ENCODE results near the gene APPBP2. TPM values are rescaled to one million over a fixed set of nuclear protein-coding genes. Genes with fewer than 3 reads are reported as not detected.
A peak's percentile ranks its signal among the peaks of the same experiment; 100 is the strongest.
"Not testable (repeated sequence)": the region's sequence is repeated elsewhere in the genome, so short reads cannot be mapped to it uniquely, and the experiment has no call there.

Gene APPBP2
- total and polyA plus RNA-seq, 9 donors, result 14.4 to 72.1 (median 53.1) TPM

DNA sequence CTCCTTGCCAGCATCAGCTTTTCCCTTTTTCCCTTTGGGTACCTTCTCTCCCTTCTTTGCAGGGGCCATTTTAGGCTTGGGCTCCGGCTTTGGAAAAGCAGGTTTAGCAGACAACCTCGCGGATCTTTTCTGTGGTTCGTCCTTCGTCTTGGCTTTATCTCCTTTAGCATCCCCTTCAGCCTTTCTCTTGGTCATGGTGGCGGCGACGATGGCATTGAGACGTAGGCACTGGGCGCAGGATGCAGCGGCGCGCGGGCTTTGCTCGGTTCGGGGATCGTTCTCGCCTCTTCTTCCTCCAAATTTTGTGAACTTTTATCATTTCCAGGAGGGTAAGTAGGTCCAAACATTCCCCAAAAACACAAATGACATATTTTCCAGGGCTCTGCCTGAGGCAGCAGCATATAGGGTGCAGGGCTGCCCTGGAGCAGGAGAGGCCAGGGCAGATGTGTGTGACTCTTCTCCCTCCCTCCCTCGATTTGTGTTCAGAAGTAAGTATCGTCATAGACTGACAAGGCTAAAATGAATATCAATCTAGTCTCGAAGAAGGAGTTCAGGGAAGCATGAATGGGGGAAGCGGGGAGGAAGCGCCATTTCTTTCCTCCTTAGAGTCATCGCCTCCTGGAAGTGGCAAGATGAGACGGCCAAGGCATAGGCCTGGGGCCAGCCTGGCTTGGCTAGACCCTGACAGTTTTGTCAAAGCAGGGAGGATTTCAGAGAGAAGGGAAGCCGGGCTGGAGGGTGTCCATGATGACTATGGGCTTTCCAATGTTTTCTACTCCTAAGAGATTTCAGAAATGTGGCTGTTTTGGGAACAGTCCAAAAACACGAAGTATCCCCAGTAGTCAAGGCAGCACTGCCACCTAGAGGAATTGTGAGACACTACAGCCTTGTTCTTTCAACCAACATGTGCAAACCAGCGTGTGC lies 90.5 kb downstream of the APPBP2 start:
- Histone ChIP-seq H3K27me3 (no peaks in the 10 kb centered on the region), H3K4me1 (ENCODE audit: insufficient read depth) (peaks cover 4% of the 10 kb centered on the region), H3K4me3 (no peak overlapping the region), H3K9me3 (no peaks in the 10 kb centered on the region), H3K36me3 (no peaks in the 10 kb centered on the region), H3K27ac (no peak overlapping the region)
- DNase-seq, result peak; percentile 64 to 82 (median 67)
- TF ChIP-seq EP300 (IDR thresholded peaks at IDR 0.05), result no peak
- TF ChIP-seq, protein P1, sequence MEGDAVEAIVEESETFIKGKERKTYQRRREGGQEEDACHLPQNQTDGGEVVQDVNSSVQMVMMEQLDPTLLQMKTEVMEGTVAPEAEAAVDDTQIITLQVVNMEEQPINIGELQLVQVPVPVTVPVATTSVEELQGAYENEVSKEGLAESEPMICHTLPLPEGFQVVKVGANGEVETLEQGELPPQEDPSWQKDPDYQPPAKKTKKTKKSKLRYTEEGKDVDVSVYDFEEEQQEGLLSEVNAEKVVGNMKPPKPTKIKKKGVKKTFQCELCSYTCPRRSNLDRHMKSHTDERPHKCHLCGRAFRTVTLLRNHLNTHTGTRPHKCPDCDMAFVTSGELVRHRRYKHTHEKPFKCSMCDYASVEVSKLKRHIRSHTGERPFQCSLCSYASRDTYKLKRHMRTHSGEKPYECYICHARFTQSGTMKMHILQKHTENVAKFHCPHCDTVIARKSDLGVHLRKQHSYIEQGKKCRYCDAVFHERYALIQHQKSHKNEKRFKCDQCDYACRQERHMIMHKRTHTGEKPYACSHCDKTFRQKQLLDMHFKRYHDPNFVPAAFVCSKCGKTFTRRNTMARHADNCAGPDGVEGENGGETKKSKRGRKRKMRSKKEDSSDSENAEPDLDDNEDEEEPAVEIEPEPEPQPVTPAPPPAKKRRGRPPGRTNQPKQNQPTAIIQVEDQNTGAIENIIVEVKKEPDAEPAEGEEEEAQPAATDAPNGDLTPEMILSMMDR (IDR thresholded peaks at IDR 0.05), result peak; percentile 62 to 92 (median 92)
- intact Hi-C loops (cut with DNase I), result loop anchor here in 1 of 4 donors (10.0 kb wide), 1 partner anchor 331 kb away; no protein-coding TSS in a partner anchor
- WGBS, 3 donors, result 66 to 69% (median 67%) methylated on average over 28 of the region's 28 CpGs

DNA sequence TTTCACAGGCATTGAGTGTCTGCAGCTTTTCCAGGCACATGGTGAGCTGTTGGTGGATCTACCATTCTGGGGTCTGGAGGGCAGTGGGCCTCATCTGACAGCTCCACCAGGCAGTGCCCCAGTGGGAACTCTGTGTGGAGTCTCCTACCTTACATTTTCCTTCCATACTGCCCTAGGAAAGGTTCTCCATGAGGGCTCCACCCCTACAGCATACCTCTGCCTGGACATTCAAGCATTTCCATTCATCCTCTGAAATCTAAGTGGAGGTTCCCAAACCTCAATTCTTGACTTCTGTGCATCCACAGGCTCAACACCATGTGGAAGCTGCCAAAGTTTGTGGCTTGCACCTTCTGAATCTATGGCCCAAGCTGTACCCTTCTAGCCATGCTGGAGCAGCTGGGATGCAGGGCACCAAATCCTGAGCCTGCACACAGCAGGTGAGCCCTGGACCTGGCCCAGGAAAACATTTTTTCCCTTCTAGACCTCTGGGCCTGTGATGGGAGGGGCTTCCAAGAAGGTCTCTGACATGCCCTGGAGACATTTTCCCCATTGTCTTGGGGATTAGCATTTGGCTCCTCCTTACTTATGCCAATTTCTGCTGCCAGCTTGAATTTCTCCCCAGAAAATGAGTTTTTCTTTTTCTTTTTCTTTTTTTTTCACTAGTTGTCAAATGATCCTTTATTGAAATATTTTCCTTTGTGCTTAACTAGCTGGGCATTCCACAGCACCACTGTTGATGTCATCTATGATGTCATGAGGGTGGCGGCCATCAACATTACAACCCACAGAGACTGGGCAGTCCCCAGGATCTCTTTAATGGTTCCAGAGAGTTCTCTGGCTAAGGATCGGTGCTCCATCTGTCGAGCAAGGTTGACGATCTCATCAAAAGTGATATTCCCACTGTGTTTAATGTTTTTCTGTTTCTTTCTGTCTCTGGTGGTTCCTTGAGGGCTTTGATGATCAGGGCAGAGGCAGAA lies 92.7 kb downstream of the APPBP2 start:
- 96 to 98% (median 96%) methylated on average over 4 of the region's 4 CpGs for WGBS, 3 donors
- H3K4me1 ChIP-seq (ENCODE audit: insufficient read depth); H3K36me3 ChIP-seq; H3K9me3 ChIP-seq; H3K4me3 ChIP-seq; H3K27me3 ChIP-seq; DNase-seq; H3K27ac ChIP-seq: not testable (repeated sequence)
- intact Hi-C loops (cut with DNase I), result loop anchor here in 1 of 4 donors (10.0 kb wide), 1 partner anchor 329 kb away; no protein-coding TSS in a partner anchor

DNA sequence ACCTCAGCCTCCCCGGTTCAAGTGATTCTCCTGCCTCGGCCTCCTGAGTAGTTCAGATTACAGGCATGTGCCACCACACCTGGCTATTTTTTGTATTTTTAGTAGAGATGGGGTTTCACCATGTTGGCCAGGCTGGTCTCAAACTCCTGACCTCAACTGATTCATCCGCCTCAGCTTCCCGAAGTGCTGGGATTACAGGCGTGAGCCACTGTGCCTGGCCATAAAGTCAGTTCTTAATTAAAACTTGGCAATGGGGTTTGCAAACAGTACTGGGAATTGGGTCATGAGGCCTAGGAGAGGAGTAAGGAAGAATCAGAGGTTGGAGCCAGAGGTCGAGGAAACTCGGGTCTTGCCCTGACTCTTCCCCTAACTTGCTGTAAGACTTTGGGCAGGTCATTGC lies 95.5 kb downstream of the APPBP2 start:
- not testable (repeated sequence) for DNase-seq; H3K36me3 ChIP-seq; H3K9me3 ChIP-seq; H3K27me3 ChIP-seq; H3K27ac ChIP-seq; H3K4me1 ChIP-seq (ENCODE audit: insufficient read depth); H3K4me3 ChIP-seq
- intact Hi-C loops (cut with DNase I), result loop anchor here in 1 of 4 donors (10.0 kb wide), 1 partner anchor 326 kb away; no protein-coding TSS in a partner anchor
- 83 to 93% (median 88%) methylated on average over 7 of the region's 7 CpGs for WGBS, 3 donors

DNA sequence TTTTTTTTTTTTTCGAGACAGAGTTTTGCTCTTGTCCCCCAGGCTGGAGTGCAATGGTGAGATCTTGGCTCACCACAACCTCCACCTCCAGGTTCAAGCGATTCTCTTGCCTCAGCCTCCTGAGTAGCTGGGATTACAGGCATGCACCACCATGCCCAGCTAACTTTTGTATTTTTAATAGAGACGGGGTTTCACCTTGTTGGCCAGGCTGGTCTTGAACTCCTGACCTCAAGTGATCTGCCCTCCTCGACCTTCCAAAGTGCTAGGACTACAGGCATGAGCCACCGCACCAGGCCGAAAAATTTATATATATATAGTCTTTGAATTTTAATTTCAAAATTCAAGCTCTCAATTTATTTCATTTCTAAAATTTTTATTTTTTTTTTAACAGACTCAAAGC lies 97.6 kb downstream of the APPBP2 start:
- H3K4me3 ChIP-seq; H3K9me3 ChIP-seq; H3K27me3 ChIP-seq; intact Hi-C loops (cut with DNase I); H3K4me1 ChIP-seq (ENCODE audit: insufficient read depth); H3K36me3 ChIP-seq; DNase-seq; H3K27ac ChIP-seq: not testable (repeated sequence)
- 85 to 88% (median 85%) methylated on average over 6 of the region's 6 CpGs for WGBS, 3 donors

DNA sequence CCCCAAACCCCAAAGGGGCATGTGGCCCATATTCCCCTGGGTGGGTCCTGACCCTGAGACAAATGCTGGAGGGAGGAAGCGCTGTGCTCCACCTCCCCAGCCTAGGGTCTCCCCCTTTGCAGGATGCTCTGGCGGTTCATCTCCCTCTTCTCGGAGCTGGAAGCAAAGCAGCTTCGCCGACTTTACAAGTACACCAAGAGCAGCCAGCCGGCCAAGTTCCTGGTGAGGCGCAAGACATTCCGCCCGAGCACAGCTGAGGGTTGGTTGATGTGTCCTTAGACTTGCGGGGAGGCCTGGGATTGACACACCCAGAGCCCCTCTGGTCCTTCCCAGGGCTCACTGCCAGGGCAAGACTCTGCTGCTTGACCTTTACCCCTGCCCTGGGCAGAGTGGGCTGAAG lies 99.4 kb downstream of the APPBP2 start:
- 86 to 87% (median 87%) methylated on average over 10 of the region's 10 CpGs for WGBS, 3 donors
- Histone ChIP-seq H3K4me3 (no peak overlapping the region), H3K36me3 (no peaks in the 10 kb centered on the region), H3K27ac (no peak overlapping the region), H3K9me3 (no peaks in the 10 kb centered on the region), H3K27me3 (no peaks in the 10 kb centered on the region), H3K4me1 (ENCODE audit: insufficient read depth) (no peaks in the 10 kb centered on the region)
- no peak for DNase-seq
- TF ChIP-seq EP300 (IDR thresholded peaks at IDR 0.05) (no peak), POLR2A (IDR thresholded peaks at IDR 0.05) (no peak)
- TF ChIP-seq, protein P1 (IDR thresholded peaks at IDR 0.05), result no peak
- intact Hi-C loops (cut with DNase I), result no loop called here
